K562 (cell line): ENCODE data around the gene TRERF1. TPM values are rescaled to one million over a fixed set of nuclear protein-coding genes. Genes with fewer than 3 reads are reported as not detected.

ENCODE experiments used
- MNT ChIP-seq, 2 experiments: fragments of 450-650 bp; conservative IDR thresholded peaks; 2 replicates each; pipeline ENCODE4 v1.6.1; 2017; ENCODE audit warnings: mild to moderate bottlenecking in 2 of 2, moderate library complexity in 2 of 2
- ZMIZ1 ChIP-seq, 2 experiments: fragments of 150-350 bp in 1 of 2; IDR thresholded peaks; 2 replicates each; pipeline ENCODE4 v1.6.1; 2012 to 2016; ENCODE audit warnings: low read depth in 2 of 2, low read length in 2 of 2, mild to moderate bottlenecking in 1 of 2, moderate library complexity in 1 of 2
- polyA plus RNA-seq, 8 experiments: library from polyadenylated mRNA; depleted of rRNA in 4 of 8; stranded (reverse) in 5 of 8; unstranded in 3 of 8; fragments of >200 nt; fragmentation: Nextera tagmentation in 2 of 8; fragmentation: Illumina TruSeq in 1 of 8; extraction: Ambion mirVana in 2 of 8; extraction: Trizol in 1 of 8; gene quantifications; 2 replicates each; pipeline versions ENCODE4 v1.2.1 to v1.2.3, GENCODE V29; 2011 to 2014; ENCODE audit warnings: inconsistent platforms in 1 of 8, missing spikeins in 1 of 8
- total RNA-seq, 7 experiments: library from RNA; depleted of rRNA in 6 of 7; stranded (reverse); fragments of >200 nt in 6 of 7; fragmentation: Illumina TruSeq in 2 of 7; extraction: Trizol in 2 of 7; gene quantifications; 2 replicates each; pipeline versions ENCODE4 v1.2.1 to v1.2.3, GENCODE V29; 2011 to 2021; ENCODE audit warnings: low replicate concordance in 1 of 7

The TRERF1 gene
- total and polyA plus RNA-seq, 9 of the 15 experiments (the other 6 are each of a cell fraction or from before 2014, with no cell fraction given): 0.04 to 0.20 (median 0.07) TPM; not detected in 3

DNA sequence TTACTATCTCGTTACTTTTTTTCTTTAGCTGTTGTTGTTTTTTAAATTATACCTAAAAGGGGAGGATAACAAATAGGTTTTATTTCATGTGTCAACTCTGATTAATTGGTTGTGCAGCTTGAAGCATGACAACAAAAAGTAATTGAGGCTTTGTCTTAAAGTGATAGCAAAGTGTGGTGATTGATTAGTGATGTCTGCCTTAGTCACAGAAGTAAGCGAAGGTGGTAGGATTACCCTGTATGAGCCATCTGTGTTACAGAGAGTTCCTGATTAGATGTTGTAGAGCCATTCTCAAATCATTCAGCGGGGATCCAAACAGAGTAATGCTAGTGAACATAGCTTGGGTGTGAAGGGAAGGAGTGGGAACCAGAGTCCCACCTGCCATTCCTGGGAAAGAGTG is 219.7 kb downstream of the TRERF1 start (continued):
- peak in 1 of 2 experiments; percentile 61; a peak in 1 of 4 replicates for TF ChIP-seq ZMIZ1 (IDR thresholded peaks at IDR 0.05; ENCODE audit: low read depth in 2 of 2, low read length in 2 of 2)
- no peak for TF ChIP-seq MNT (conservative IDR thresholded peaks at IDR 0.05)
